Mammary epithelial cell (primary cell): ENCODE measurements around the gene PAWR.

Source experiments
- CTCF ChIP-seq, 2 donors: IDR thresholded peaks in 1 of 2; conservative IDR thresholded peaks in 1 of 2; 2 replicates each; pipeline ENCODE4 v1.5.1; 2011 to 2012; ENCODE audit warnings: inconsistent platforms in 2 of 2, low read length in 2 of 2, mild to moderate bottlenecking in 2 of 2, control low read depth in 1 of 2, low read depth in 1 of 2; ENCODE audit not compliant: insufficient read depth in 1 of 2; ENCODE audit errors: extremely low read depth in 1 of 2
- EZH2 ChIP-seq: IDR thresholded peaks from 2 replicates; pipeline ENCODE4 v1.6.1; 2012; ENCODE audit warnings: low read length, inconsistent platforms, borderline replicate concordance

GRCh38 chr12:79661629-79662028 is 29.1 kb downstream of the PAWR start:
- TF ChIP-seq EZH2 (no peak), CTCF (conservative IDR thresholded peaks at IDR 0.05 in 1 of 2, IDR thresholded peaks at IDR 0.05 in 1 of 2; ENCODE audit: extremely low read depth in 1 of 2, insufficient read depth in 1 of 2, low read depth in 1 of 2, low read length in 2 of 2) (no peak)
